Hepatocyte (in vitro differentiated cells): Measurements from ENCODE around the gene WDR38. TPM values are rescaled to one million over a fixed set of nuclear protein-coding genes. Genes with fewer than 3 reads are reported as not detected.

Source experiments
- DNase-seq: peaks from one replicate; pipeline ENCODE4 v3.0.0-alpha.2; 2016; ENCODE audit warnings: low spot score
- H2AFZ ChIP-seq: fragments of 200-600 bp; sonication (generic); 2 replicates; pipeline ENCODE4 v1.6.0; 2016; ENCODE audit warnings: antibody characterized with exemption, mild to moderate bottlenecking
- H3K27ac ChIP-seq: fragments of 200-600 bp; sonication (generic); 2 replicates; pipeline ENCODE4 v1.5.1; 2016; ENCODE audit warnings: mild to moderate bottlenecking
- H3K27me3 ChIP-seq: fragments of 200-600 bp; sonication (generic); 2 replicates; pipeline ENCODE4 v1.6.1; 2016
- H3K36me3 ChIP-seq: fragments of 200-600 bp; sonication (generic); replicated peaks from 2 replicates; pipeline ENCODE4 v1.5.1; 2016; ENCODE audit warnings: low read depth; ENCODE audit not compliant: insufficient read depth
- H3K4me1 ChIP-seq: fragments of 200-600 bp; sonication (generic); 2 replicates; pipeline ENCODE4 v1.5.1; 2016; ENCODE audit warnings: mild to moderate bottlenecking, moderate library complexity; ENCODE audit not compliant: insufficient read depth
- H3K4me2 ChIP-seq: fragments of 200-600 bp; sonication (generic); 2 replicates; pipeline ENCODE4 v1.6.0; 2016
- H3K4me3 ChIP-seq: fragments of 200-600 bp; sonication (generic); 2 replicates; pipeline ENCODE4 v1.5.1; 2016; ENCODE audit warnings: mild to moderate bottlenecking
- H3K79me2 ChIP-seq: fragments of 200-600 bp; sonication (generic); 2 replicates; pipeline ENCODE4 v1.6.0; 2017; ENCODE audit warnings: mild to moderate bottlenecking
- H3K9me2 ChIP-seq: fragments of 200-600 bp; sonication (generic); replicated peaks from 2 replicates; pipeline ENCODE4 v1.6.0; 2017; ENCODE audit warnings: mild to moderate bottlenecking; ENCODE audit not compliant: insufficient read depth
- H3K9me3 ChIP-seq: fragments of 200-600 bp; sonication (generic); 2 replicates; pipeline ENCODE4 v1.5.1; 2016; ENCODE audit warnings: low read depth, mild to moderate bottlenecking
- H4K20me1 ChIP-seq: fragments of 200-600 bp; sonication (generic); 2 replicates; pipeline ENCODE4 v1.6.0; 2016; ENCODE audit warnings: mild to moderate bottlenecking; ENCODE audit not compliant: insufficient read depth, poor library complexity, severe bottlenecking
- CTCF ChIP-seq: fragments of 200-600 bp; sonication (generic); IDR thresholded peaks from 2 replicates; pipeline ENCODE4 v1.5.1; 2016; ENCODE audit warnings: antibody characterized with exemption, mild to moderate bottlenecking; ENCODE audit not compliant: poor library complexity
- EZH2 ChIP-seq: fragments of 200-600 bp; sonication (generic); IDR thresholded peaks from 2 replicates; pipeline ENCODE4 v1.6.1; 2016; ENCODE audit warnings: antibody characterized with exemption, mild to moderate bottlenecking, borderline replicate concordance
- EZH2phosphoT487 ChIP-seq: fragments of 200-600 bp; sonication (generic); IDR thresholded peaks from one replicate; pipeline ENCODE4 v1.6.1; 2018; ENCODE audit warnings: antibody characterized with exemption, mild to moderate bottlenecking, low read depth, moderate library complexity; ENCODE audit not compliant: unreplicated experiment, severe bottlenecking
- WGBS: methylation state at CpG from one replicate; pipeline ENCODE4 v1.1.6; 2016; ENCODE audit warnings: low lambda C conversion rate; ENCODE audit errors: missing lambda C conversion rate; 5-methylcytosine and 5-hydroxymethylcytosine counted together
- polyA plus RNA-seq: library from polyadenylated mRNA; unstranded; fragments of >200 nt; fragmentation: Nextera tagmentation; extraction: Ambion mirVana; gene quantifications from 2 replicates; pipeline ENCODE4 v1.2.1, GENCODE V29; 2016
- total RNA-seq: library from RNA; depleted of rRNA; stranded (reverse); fragments of >200 nt; gene quantifications from 2 replicates; pipeline ENCODE4 v1.2.3, GENCODE V29; 2014

The WDR38 gene
- total and polyA plus RNA-seq, 2 experiments from 2014 or later: not detected

GRCh38 chr9:124873664-124874063 is 20.4 kb downstream of the WDR38 start:
- 92% methylated on average over 13 of the region's 14 CpGs for WGBS

GRCh38 chr9:124875501-124875900 is 22.2 kb downstream of the WDR38 start:
- no peak overlapping the region for H2AFZ ChIP-seq
- TF ChIP-seq EZH2phosphoT487 (no peak), CTCF (no peak), EZH2 (no peak)
- no peak overlapping the region for H3K4me3 ChIP-seq
- peaks cover 12% of the 10 kb centered on the region for H3K4me1 ChIP-seq
- peaks cover 25% of the 10 kb centered on the region for H4K20me1 ChIP-seq
- H3K36me3 ChIP-seq: no peaks in the 10 kb centered on the region
- no peak for DNase-seq
- H3K9me2 ChIP-seq: no peaks in the 10 kb centered on the region
- no peak overlapping the region for H3K4me2 ChIP-seq
- 100% methylated on average over 6 of the region's 6 CpGs for WGBS
- H3K9me3 ChIP-seq: no peaks in the 10 kb centered on the region
- H3K27me3 ChIP-seq: no peaks in the 10 kb centered on the region
- H3K79me2 ChIP-seq: peaks cover 55% of the 10 kb centered on the region
- H3K27ac ChIP-seq: no peak overlapping the region

More at GRCh38 chr9:124873664-124874063, 20.4 kb downstream of the WDR38 start:
- Histone ChIP-seq H2AFZ (no peak overlapping the region), H3K4me2 (no peak overlapping the region), H3K9me3 (no peaks in the 10 kb centered on the region), H3K4me1 (peaks cover 15% of the 10 kb centered on the region), H3K79me2 (peaks cover 69% of the 10 kb centered on the region), H4K20me1 (peaks cover 25% of the 10 kb centered on the region), H3K27me3 (no peaks in the 10 kb centered on the region), H3K9me2 (no peaks in the 10 kb centered on the region), H3K27ac (no peak overlapping the region), H3K4me3 (no peak overlapping the region), H3K36me3 (no peaks in the 10 kb centered on the region)
- TF ChIP-seq EZH2phosphoT487 (no peak), CTCF (no peak), EZH2 (no peak)
- no peak for DNase-seq

GRCh38 chr9:124877021-124877782 is 23.9 kb downstream of the WDR38 start:
- peaks cover 15% of the 10 kb centered on the region for H4K20me1 ChIP-seq
- no peaks in the 10 kb centered on the region for H3K36me3 ChIP-seq

More at GRCh38 chr9:124877021-124877782, 23.9 kb downstream of the WDR38 start:
- TF ChIP-seq CTCF: no peak
- TF ChIP-seq EZH2: no peak
- TF ChIP-seq EZH2phosphoT487: no peak
- Histone ChIP-seq H3K9me2 (no peaks in the 10 kb centered on the region), H3K27ac (no peak overlapping the region), H3K4me3 (no peak overlapping the region), H3K4me2 (no peak overlapping the region), H3K27me3 (no peaks in the 10 kb centered on the region), H3K4me1 (no peaks in the 10 kb centered on the region), H2AFZ (no peak overlapping the region), H3K9me3 (no peaks in the 10 kb centered on the region), H3K79me2 (peaks cover 38% of the 10 kb centered on the region)
- 90% methylated on average over 14 of the region's 14 CpGs for WGBS
- no peak for DNase-seq
